Neural progenitor cell (in vitro differentiated cells): ENCODE measurements around the gene MAD1L1. TPM values are rescaled to one million over a fixed set of nuclear protein-coding genes. Genes with fewer than 3 reads are reported as not detected.

Experiments
- DNase-seq: peaks from one replicate; pipeline ENCODE4 v3.0.0-alpha.2; 2016; ENCODE audit warnings: low spot score
- H2AFZ ChIP-seq: fragments of 200-600 bp; sonication (generic); replicated peaks from 2 replicates; pipeline ENCODE4 v1.6.1; 2016; ENCODE audit warnings: antibody characterized with exemption
- H3F3A ChIP-seq: fragments of 200-600 bp; sonication (generic); 2 replicates; pipeline ENCODE4 v1.6.1; 2016; ENCODE audit warnings: antibody characterized with exemption, low read depth
- H3K27ac ChIP-seq: fragments of 200-600 bp; sonication (generic); 2 replicates; pipeline ENCODE4 v1.5.1; 2016; ENCODE audit warnings: mild to moderate bottlenecking
- H3K27me3 ChIP-seq: fragments of 200-600 bp; sonication (generic); 2 replicates; pipeline ENCODE4 v1.6.1; 2016; ENCODE audit warnings: mild to moderate bottlenecking, moderate library complexity
- H3K36me3 ChIP-seq: fragments of 200-600 bp; sonication (generic); 2 replicates; pipeline ENCODE4 v1.5.1; 2016
- H3K4me1 ChIP-seq: fragments of 200-600 bp; sonication (generic); 2 replicates; pipeline ENCODE4 v1.6.1; 2016; ENCODE audit warnings: mixed run types
- H3K4me2 ChIP-seq: fragments of 200-600 bp; sonication (generic); 2 replicates; pipeline ENCODE4 v1.6.1; 2016
- H3K4me3 ChIP-seq: fragments of 200-600 bp; sonication (generic); 2 replicates; pipeline ENCODE4 v1.5.1; 2016
- H3K79me2 ChIP-seq: fragments of 200-600 bp; sonication (generic); 2 replicates; pipeline ENCODE4 v1.6.1; 2016; ENCODE audit warnings: low read depth
- H3K9ac ChIP-seq: fragments of 200-600 bp; sonication (generic); 2 replicates; pipeline ENCODE4 v1.6.1; 2016
- H3K9me3 ChIP-seq: fragments of 200-600 bp; sonication (generic); 2 replicates; pipeline ENCODE4 v1.5.1; 2016; ENCODE audit warnings: low read depth
- H4K20me1 ChIP-seq: fragments of 200-600 bp; sonication (generic); 2 replicates; pipeline ENCODE4 v1.6.1; 2016; ENCODE audit warnings: low read depth
- H3K27ac Mint-ChIP-seq: 3 replicates; pipeline ENCODE4 v1.8.0; 2021; ENCODE audit warnings: mixed read lengths
- H3K27me3 Mint-ChIP-seq: 2 replicates; pipeline ENCODE4 v1.8.0; 2022; ENCODE audit warnings: low read depth, mild to moderate bottlenecking, inconsistent platforms, moderate library complexity, mixed read lengths; ENCODE audit not compliant: insufficient read depth
- H3K36me3 Mint-ChIP-seq: 3 replicates; pipeline ENCODE4 v1.8.0; 2021; ENCODE audit warnings: mixed read lengths
- H3K4me1 Mint-ChIP-seq: 3 replicates; pipeline ENCODE4 v1.8.0; 2021; ENCODE audit warnings: mixed read lengths
- H3K4me3 Mint-ChIP-seq: 3 replicates; pipeline ENCODE4 v1.8.0; 2021; ENCODE audit warnings: mild to moderate bottlenecking, moderate library complexity, mixed read lengths
- H3K9me3 Mint-ChIP-seq: 3 replicates; pipeline ENCODE4 v1.8.0; 2020; ENCODE audit warnings: mixed read lengths
- CTCF ChIP-seq: fragments of 200-600 bp; sonication (generic); IDR thresholded peaks from 2 replicates; pipeline ENCODE4 v1.5.1; 2017; ENCODE audit warnings: antibody characterized with exemption, mild to moderate bottlenecking
- EZH2 ChIP-seq: fragments of 200-600 bp; sonication (generic); IDR thresholded peaks from 2 replicates; pipeline ENCODE4 v1.6.1; 2017; ENCODE audit warnings: antibody characterized with exemption, mild to moderate bottlenecking, moderate library complexity
- EZH2phosphoT487 ChIP-seq: fragments of 200-600 bp; sonication (generic); IDR thresholded peaks from 2 replicates; pipeline ENCODE4 v1.6.1; 2017; ENCODE audit warnings: antibody characterized with exemption
- total RNA-seq: library from RNA; depleted of rRNA; stranded (reverse); fragments of >200 nt; gene quantifications from 2 replicates; pipeline ENCODE4 v1.2.3, GENCODE V29; 2015; ENCODE audit warnings: low replicate concordance

The MAD1L1 gene
- total RNA-seq, 1 donor from 2014 or later, result 23.7 TPM

- no peak overlapping the region for H3K9ac ChIP-seq
- no peaks in the 10 kb centered on the region for H3K4me1 ChIP-seq
- Mint-ChIP-seq H3K27ac (no peak overlapping the region), H3K4me1 (peaks cover 20% of the 10 kb centered on the region), H3K4me3 (no peak overlapping the region), H3K27me3 (peaks cover 3% of the 10 kb centered on the region), H3K36me3 (peaks cover 18% of the 10 kb centered on the region), H3K9me3 (peaks cover 5% of the 10 kb centered on the region)
- DNase-seq, result no peak
- no peaks in the 10 kb centered on the region for H3K79me2 ChIP-seq
- H3F3A ChIP-seq, result peaks cover 17% of the 10 kb centered on the region
- no peak overlapping the region for H2AFZ ChIP-seq
- H3K4me2 ChIP-seq, result no peak overlapping the region
- peaks cover 7% of the 10 kb centered on the region for H4K20me1 ChIP-seq
- H3K27me3 ChIP-seq, result no peaks in the 10 kb centered on the region
- no peaks in the 10 kb centered on the region for H3K36me3 ChIP-seq
- no peak for TF ChIP-seq EZH2phosphoT487
- TF ChIP-seq CTCF, result no peak
- TF ChIP-seq EZH2, result no peak
- H3K27ac ChIP-seq, result no peak overlapping the region
- H3K9me3 ChIP-seq, result no peaks in the 10 kb centered on the region
- H3K4me3 ChIP-seq, result no peak overlapping the region
These were observed 343.1 kb downstream of the MAD1L1 start for GRCh38 chr7:1889556-1890181.

- Mint-ChIP-seq H3K9me3 (peaks cover 5% of the 10 kb centered on the region), H3K27ac (no peak overlapping the region)
- H2AFZ ChIP-seq, result no peak overlapping the region
These were observed 343.7 kb downstream of the MAD1L1 start for GRCh38 chr7:1889091-1889490.

GRCh38 chr7:1888425-1888824 is 344.3 kb downstream of the MAD1L1 start:
- Histone ChIP-seq H3K4me1 (no peaks in the 10 kb centered on the region), H3K4me2 (no peak overlapping the region), H3K9ac (no peak overlapping the region), H3K4me3 (no peak overlapping the region), H3K79me2 (no peaks in the 10 kb centered on the region), H2AFZ (no peak overlapping the region), H3K27me3 (no peaks in the 10 kb centered on the region), H3F3A (peaks cover 17% of the 10 kb centered on the region), H3K27ac (no peak overlapping the region), H3K36me3 (no peaks in the 10 kb centered on the region), H4K20me1 (peaks cover 17% of the 10 kb centered on the region), H3K9me3 (no peaks in the 10 kb centered on the region)
- no peak overlapping the region for H3K4me3 Mint-ChIP-seq
- no peak for DNase-seq
- peaks cover 17% of the 10 kb centered on the region for H3K4me1 Mint-ChIP-seq
- H3K36me3 Mint-ChIP-seq, result peaks cover 18% of the 10 kb centered on the region
- peaks cover 3% of the 10 kb centered on the region for H3K27me3 Mint-ChIP-seq
- TF ChIP-seq EZH2 (no peak), CTCF (no peak), EZH2phosphoT487 (no peak)
- H3K27ac Mint-ChIP-seq, result no peak overlapping the region
- H3K9me3 Mint-ChIP-seq, result peaks cover 5% of the 10 kb centered on the region

More at GRCh38 chr7:1889091-1889490, 343.7 kb downstream of the MAD1L1 start:
- no peaks in the 10 kb centered on the region for H3K9me3 ChIP-seq
- peaks cover 20% of the 10 kb centered on the region for H3K4me1 Mint-ChIP-seq
- no peak for DNase-seq
- H3K4me3 ChIP-seq, result no peak overlapping the region
- H3K36me3 ChIP-seq, result no peaks in the 10 kb centered on the region
- H3K9ac ChIP-seq, result no peak overlapping the region
- peaks cover 17% of the 10 kb centered on the region for H3F3A ChIP-seq
- H3K36me3 Mint-ChIP-seq, result peaks cover 18% of the 10 kb centered on the region
- TF ChIP-seq EZH2, result no peak
- TF ChIP-seq EZH2phosphoT487, result no peak
- TF ChIP-seq CTCF, result no peak
- no peak overlapping the region for H3K4me3 Mint-ChIP-seq
- H3K4me2 ChIP-seq, result no peak overlapping the region
- H4K20me1 ChIP-seq, result peaks cover 12% of the 10 kb centered on the region
- no peaks in the 10 kb centered on the region for H3K27me3 ChIP-seq
- peaks cover 3% of the 10 kb centered on the region for H3K27me3 Mint-ChIP-seq
- no peak overlapping the region for H3K27ac ChIP-seq
- H3K4me1 ChIP-seq, result no peaks in the 10 kb centered on the region
- no peaks in the 10 kb centered on the region for H3K79me2 ChIP-seq
